ENCODE measurements around the gene USP22.

GRCh38 chr17:21003007-21003621 lies 39.7 kb downstream of the USP22 start:
- TF ChIP-seq CTCF (IDR thresholded peaks at IDR 0.05 in 8 of 11, conservative IDR thresholded peaks at IDR 0.05 in 3 of 11) = no peak
- TF ChIP-seq POLR2AphosphoS5 (IDR thresholded peaks at IDR 0.05) = peak in 1 of 3 donors; percentile 15
- TF ChIP-seq POLR2A (IDR thresholded peaks at IDR 0.05) = no peak

All from spleen (tissue), 7 donors.